Retinal pigment epithelial cell (primary cell): ENCODE results near the gene TRIO.

Experiments
- DNase-seq: peaks from one replicate; pipeline ENCODE4 v3.0.0-alpha.2; 2010; ENCODE audit warnings: low read depth
- H3K4me3 ChIP-seq: 2 replicates; pipeline ENCODE4 v1.5.1; 2011; ENCODE audit warnings: mild to moderate bottlenecking, low read length, control low read depth, moderate library complexity
- TF ChIP-seq, protein P1 (sequence below): conservative IDR thresholded peaks from 2 replicates; pipeline ENCODE4 v1.5.1; 2011; ENCODE audit warnings: low read depth, low read length, control low read depth, inconsistent platforms

The TRIO gene

DNA sequence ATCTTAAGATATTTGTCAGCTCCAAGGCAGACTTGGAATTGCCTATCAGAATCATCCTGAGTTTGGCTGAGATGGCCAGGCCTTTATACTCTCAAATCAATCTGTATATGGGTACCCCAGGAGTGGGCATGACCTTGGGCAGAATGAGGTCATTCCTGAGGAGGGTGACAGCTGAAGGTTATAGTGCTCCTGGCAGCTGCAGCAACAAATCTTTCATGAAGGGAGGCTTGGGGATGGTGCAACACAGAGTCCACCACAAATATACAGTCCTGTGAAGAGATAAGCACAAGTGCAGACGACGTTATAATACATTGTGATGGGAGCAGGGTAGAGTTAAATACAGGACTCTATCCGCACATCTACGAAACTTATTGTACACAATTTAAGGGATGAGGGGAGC lies 21.1 kb upstream of the TRIO start:
- no peak for DNase-seq
- TF ChIP-seq, protein P1, sequence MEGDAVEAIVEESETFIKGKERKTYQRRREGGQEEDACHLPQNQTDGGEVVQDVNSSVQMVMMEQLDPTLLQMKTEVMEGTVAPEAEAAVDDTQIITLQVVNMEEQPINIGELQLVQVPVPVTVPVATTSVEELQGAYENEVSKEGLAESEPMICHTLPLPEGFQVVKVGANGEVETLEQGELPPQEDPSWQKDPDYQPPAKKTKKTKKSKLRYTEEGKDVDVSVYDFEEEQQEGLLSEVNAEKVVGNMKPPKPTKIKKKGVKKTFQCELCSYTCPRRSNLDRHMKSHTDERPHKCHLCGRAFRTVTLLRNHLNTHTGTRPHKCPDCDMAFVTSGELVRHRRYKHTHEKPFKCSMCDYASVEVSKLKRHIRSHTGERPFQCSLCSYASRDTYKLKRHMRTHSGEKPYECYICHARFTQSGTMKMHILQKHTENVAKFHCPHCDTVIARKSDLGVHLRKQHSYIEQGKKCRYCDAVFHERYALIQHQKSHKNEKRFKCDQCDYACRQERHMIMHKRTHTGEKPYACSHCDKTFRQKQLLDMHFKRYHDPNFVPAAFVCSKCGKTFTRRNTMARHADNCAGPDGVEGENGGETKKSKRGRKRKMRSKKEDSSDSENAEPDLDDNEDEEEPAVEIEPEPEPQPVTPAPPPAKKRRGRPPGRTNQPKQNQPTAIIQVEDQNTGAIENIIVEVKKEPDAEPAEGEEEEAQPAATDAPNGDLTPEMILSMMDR, result no peak
- no peak overlapping the region for H3K4me3 ChIP-seq

DNA sequence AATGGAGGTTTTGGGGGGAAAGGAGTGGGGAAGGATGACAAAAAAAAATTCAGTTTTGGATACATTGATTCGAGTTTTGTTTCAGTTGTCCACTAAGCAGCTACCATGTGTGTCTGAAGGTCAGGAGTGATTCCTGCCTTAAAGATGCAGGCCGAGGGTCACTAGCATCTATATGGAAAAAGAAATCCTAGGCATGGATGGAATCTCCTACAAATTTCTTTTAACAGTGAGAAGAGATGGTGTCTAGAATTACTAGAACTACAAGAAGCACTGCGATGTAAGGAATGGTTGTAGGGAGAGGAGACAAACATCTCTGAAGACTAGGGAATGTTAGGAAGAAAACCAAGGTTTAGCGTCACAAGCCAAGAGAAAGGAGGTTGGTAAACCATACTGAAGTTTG lies 19.6 kb upstream of the TRIO start:
- no peak for DNase-seq
- TF ChIP-seq, protein P1, result no peak

DNA sequence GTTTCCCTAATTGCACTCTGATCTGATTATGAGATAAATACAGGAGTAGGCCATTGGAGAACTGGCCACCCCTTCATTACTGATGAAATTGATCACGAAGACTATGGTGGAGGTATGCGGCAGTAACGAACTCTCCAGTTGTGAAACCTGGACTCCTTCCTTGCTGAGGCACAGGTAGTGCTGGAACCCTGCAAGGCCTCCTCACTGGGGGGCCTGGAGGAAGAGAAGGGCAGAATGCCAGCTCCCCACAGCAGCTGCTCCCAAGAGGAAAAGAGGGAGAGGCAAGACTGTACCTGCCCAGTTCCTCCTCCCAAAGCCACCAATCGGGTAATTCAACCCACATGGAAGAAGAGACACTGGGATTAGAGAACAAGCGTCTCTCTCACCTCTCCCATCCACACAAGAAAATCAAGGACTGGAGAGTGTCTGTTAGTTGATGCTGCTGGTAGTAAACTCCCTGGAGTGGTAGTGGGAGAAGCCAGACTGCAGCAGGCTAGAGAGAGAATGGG lies 19.1 kb upstream of the TRIO start:
- no peak overlapping the region for H3K4me3 ChIP-seq
- DNase-seq, result no peak
- TF ChIP-seq, protein P1, result no peak

More for the DNA sequence above, 19.6 kb upstream of the TRIO start:
- H3K4me3 ChIP-seq, result no peak overlapping the region

DNA sequence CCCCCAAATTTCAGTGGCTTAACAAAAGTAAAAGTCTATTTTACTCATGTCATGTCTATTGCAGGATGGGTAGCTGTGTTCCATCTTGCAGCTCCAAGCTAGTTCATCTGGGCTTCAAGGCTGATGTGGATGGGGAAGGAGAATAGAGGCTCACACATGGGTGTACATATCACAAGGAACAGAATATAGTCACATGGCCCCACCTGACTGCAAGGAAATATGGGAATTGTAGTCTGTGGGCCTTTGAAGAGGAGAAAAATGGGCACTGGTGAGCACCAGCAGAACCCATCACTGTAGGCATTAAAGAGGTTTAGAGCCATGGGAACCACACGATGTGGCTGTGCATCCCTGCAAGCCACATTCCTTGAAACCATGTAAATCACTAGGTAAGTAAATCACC lies 17.9 kb upstream of the TRIO start:
- TF ChIP-seq, protein P1, result no peak
- DNase-seq, result no peak
- no peak overlapping the region for H3K4me3 ChIP-seq

DNA sequence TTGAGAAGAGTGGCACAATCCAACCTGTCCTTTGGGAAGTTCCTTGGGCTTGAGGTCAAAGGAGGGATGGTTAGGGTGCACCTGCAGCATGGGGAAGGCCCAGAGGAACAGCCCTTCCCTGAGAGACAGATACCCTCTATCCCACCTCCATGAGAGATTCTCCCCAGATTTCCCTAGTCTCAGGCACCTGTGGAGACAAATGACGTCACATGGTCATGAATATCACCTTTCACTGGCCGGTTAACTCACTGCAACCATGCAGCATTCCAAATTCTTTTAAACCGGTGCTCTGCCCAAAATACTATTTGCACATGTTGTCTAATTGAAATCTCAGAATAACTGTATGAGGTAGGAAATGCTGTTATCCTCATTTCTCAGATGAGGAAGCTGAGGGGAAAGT lies 15.6 kb upstream of the TRIO start:
- H3K4me3 ChIP-seq, result no peak overlapping the region
- DNase-seq, result no peak
- TF ChIP-seq, protein P1, result no peak

DNA sequence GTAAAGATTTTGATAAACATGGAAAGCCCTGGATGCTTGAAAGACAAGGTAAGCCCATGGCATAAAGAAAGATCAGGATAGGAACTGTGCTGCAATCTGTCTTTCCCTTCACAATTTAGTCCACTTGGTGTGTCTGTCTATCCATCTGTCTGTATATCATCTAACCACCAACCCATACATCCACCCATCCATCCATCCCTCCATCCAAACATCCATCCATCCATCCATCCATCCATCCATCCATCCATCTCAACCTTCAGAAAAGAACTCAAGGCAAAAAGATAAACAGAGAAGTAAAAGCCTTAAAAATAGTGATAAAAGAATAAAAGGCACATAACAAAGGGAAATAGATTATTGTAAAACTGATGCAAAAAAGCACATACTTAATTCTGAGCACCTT lies 15.1 kb upstream of the TRIO start:
- TF ChIP-seq, protein P1, result no peak
- no peak overlapping the region for H3K4me3 ChIP-seq
- DNase-seq, result no peak

DNA sequence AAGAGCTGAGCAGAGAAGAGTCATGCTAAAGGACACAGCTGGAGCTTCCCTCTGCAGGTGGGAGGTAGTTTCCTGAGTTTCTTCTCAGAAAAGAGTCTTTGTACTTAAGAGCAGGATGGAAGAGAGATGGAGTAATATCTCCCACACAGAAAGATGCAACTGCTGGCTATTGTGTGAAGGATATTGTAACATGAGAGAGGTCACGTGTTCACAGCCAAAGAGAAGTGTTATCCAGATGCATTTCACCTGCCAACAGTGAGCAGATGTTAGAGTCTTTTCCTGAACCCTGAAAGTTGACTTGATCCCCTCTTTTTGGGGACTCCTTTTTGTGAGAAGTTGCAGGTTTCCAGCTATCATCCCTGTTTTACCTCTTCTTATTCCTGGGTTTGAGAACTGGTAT lies 14.0 kb upstream of the TRIO start:
- TF ChIP-seq, protein P1, result no peak
- no peak overlapping the region for H3K4me3 ChIP-seq
- no peak for DNase-seq
